Activated CD4-positive, CD25-positive, alpha-beta regulatory T cell treated with anti-CD3 and anti-CD28 coated beads, Interleukin-2, amount 50 U/mL, for 72 hours (primary cell): ENCODE measurements around the gene VWA3A.

ENCODE experiments used
- DNase-seq: peaks from one replicate; pipeline ENCODE4 v3.0.0; 2021

The VWA3A gene

GRCh38 chr16:22206013-22206841 is 113.9 kb downstream of the VWA3A start, which contains the start of gene EEF2K:
Gene EEF2K, plus strand, starts transcription at chr16:22206278. Its CDS starts 19,452 bp downstream, at chr16:22225730.
- DNase-seq, result peak; percentile 81
